Lung microvascular endothelial cell (primary cell): Measurements from ENCODE around the gene HDGF. TPM values are rescaled to one million over a fixed set of nuclear protein-coding genes. Genes with fewer than 3 reads are reported as not detected.

Source experiments
- DNase-seq, 2 donors: peaks; one replicate each; pipeline versions ENCODE4 v3.0.0 to v3.0.0-alpha.2; 2010; ENCODE audit warnings: low read depth in 2 of 2
- total RNA-seq: library from RNA; depleted of rRNA; stranded (reverse); fragments of >200 nt; gene quantifications from 2 replicates; pipeline ENCODE4 v1.2.1, GENCODE V29; 2014

HDGF gene
- total RNA-seq, 1 donor from 2014 or later = 88.5 TPM

DNA sequence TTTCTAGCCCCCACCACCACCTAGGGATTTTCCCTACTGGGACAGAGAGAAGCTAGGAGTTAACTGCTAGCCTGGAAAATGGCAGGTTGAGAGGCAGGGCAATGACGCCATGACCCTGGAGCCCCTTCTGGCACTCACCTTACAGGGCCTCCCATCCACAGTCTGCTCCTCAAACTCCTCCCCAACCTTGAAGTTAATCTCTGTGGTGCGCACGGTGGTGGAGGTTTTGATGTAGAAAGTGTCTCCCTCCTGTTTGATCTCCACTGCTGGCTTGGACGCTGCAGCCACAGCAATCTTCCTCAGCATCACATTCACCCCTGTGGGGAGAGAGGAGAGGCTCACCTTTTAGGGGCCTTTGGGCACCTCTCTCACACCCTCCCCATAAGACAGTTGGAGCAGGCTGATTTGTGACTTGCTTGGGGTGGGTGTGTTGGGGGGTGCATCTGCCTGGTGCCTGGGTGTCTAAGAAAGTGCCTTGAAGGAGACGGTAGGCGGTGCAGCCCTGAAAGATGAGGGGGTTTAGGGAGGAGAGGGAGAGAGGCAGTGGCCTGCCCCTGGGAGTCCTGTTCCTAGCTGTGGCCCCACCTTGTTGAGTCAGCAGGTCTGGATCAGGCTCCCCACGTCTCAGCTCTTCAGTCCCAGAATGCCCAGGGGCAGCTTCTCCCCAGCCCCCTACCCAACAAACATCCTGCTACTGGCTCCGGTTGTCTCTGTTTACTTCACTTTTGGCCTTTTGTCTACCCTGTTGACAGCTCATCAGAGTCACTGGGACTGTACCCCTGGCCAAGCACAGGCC lies 50.5 kb downstream of the HDGF start:
- DNase-seq = no peak

DNA sequence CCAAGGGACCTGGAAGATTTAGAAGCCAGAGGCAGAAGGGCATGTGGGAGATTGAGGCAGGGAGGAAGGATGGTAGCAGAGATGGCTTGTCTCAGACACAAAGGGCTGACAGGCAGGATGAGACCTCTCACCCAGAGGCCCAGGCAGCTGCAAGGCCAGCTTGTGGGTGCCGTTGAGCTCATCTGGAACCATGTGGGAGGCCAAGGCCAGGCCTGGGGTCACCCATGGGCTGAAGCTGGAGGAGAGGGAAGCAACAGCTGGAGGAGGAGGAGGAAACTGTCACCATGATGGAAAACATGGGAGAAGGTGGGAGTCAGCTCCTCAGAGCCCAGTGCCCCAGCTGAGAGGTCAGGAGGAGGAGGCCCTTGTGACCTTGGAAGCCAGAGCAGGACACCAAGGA lies 52.5 kb downstream of the HDGF start:
- no peak for DNase-seq

- no peak for DNase-seq
Measured at GRCh38 chr1:156697481-156697880, 54.0 kb downstream of the HDGF start.

- DNase-seq = no peak
Measured at GRCh38 chr1:156696755-156697154, 54.7 kb downstream of the HDGF start.

DNA sequence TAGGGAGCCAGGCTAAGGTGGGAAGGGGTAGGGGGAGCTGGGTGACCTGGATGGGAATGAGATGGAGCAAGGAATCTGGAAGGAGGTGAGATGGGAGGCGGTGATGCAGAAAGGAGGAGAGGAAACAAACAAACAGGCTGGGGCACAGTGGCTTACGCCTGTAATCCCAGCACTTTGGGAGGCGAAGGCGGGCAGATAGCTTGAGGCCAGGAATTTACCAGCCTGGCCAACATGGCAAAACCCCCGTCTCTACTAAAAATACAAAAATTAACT lies 56.8 kb downstream of the HDGF start:
- DNase-seq = no peak

GRCh38 chr1:156693848-156694689 lies 57.4 kb downstream of the HDGF start:
- no peak for DNase-seq

GRCh38 chr1:156692925-156693847 lies 58.3 kb downstream of the HDGF start:
- no peak for DNase-seq

- no peak for DNase-seq
Measured at GRCh38 chr1:156692441-156692924, 59.0 kb downstream of the HDGF start.

Other genes starting within 250 kb of the HDGF start
- gene IQGAP3, start 179.1 kb downstream of the HDGF start, total RNA-seq = 3.0 and 7.0 TPM in 2 replicates
- gene TTC24, start 172.0 kb downstream of the HDGF start, total RNA-seq = not detected in 2 replicates
- gene NAXE, start 159.9 kb downstream of the HDGF start, total RNA-seq = 56.2 and 58.5 TPM in 2 replicates
- gene GPATCH4, start 150.2 kb downstream of the HDGF start, total RNA-seq = 8.9 and 9.9 TPM in 2 replicates
- not detected in 2 replicates for gene HAPLN2, start 132.3 kb downstream of the HDGF start, total RNA-seq
- gene BCAN, start 109.6 kb downstream of the HDGF start, total RNA-seq = not detected in 2 replicates
- gene NES, start 74.3 kb downstream of the HDGF start, total RNA-seq = 32.9 and 57.3 TPM in 2 replicates
- gene CRABP2, start 46.1 kb downstream of the HDGF start, total RNA-seq = not detected in 2 replicates
- 6.5 and 18.3 TPM in 2 replicates for gene METTL25B, start 23.2 kb downstream of the HDGF start, total RNA-seq
- 4.4 and 6.3 TPM in 2 replicates for gene ISG20L2, start 22.9 kb downstream of the HDGF start, total RNA-seq
- gene MRPL24, start 10.6 kb downstream of the HDGF start, total RNA-seq = 40.3 TPM in 2 replicates
- gene PRCC, start 15.9 kb upstream of the HDGF start, total RNA-seq = 6.8 and 9.3 TPM in 2 replicates
- gene SH2D2A, start 65.2 kb upstream of the HDGF start, total RNA-seq = under 0.01 TPM in 1 of 2 replicates, not detected in the other
- not detected in 2 replicates for gene INSRR, start 107.4 kb upstream of the HDGF start, total RNA-seq
- not detected in 2 replicates for gene NTRK1, start 109.2 kb upstream of the HDGF start, total RNA-seq
- 10.2 and 16.3 TPM in 2 replicates for gene PEAR1, start 142.0 kb upstream of the HDGF start, total RNA-seq
- gene LRRC71, start 169.0 kb upstream of the HDGF start, total RNA-seq = under 0.01 TPM in 2 replicates